GM10847 (cell line): ENCODE data around the gene FOXN3.

ENCODE experiments used
- POLR2A ChIP-seq: IDR thresholded peaks from 2 replicates; pipeline ENCODE4 v1.6.1; 2011; ENCODE audit not compliant: insufficient read length; ENCODE audit errors: extremely low read depth

FOXN3 gene

GRCh38 chr14:89304561-89304960 lies 112.5 kb downstream of the FOXN3 start:
- TF ChIP-seq POLR2A = no peak

- no peak for TF ChIP-seq POLR2A
These were observed 113.3 kb downstream of the FOXN3 start for GRCh38 chr14:89303456-89304435.

GRCh38 chr14:89302396-89302950 lies 114.6 kb downstream of the FOXN3 start:
- no peak for TF ChIP-seq POLR2A

GRCh38 chr14:89299587-89299986 lies 117.4 kb downstream of the FOXN3 start:
- TF ChIP-seq POLR2A = no peak

GRCh38 chr14:89298056-89298834 lies 118.8 kb downstream of the FOXN3 start:
- TF ChIP-seq POLR2A = no peak

GRCh38 chr14:89296281-89296745 lies 120.7 kb downstream of the FOXN3 start:
- no peak for TF ChIP-seq POLR2A

GRCh38 chr14:89294872-89295271 lies 122.2 kb downstream of the FOXN3 start:
- no peak for TF ChIP-seq POLR2A

GRCh38 chr14:89294060-89294459 lies 123.0 kb downstream of the FOXN3 start:
- no peak for TF ChIP-seq POLR2A

GRCh38 chr14:89293314-89293916 lies 123.6 kb downstream of the FOXN3 start:
- TF ChIP-seq POLR2A = no peak

GRCh38 chr14:89292579-89293313 lies 124.3 kb downstream of the FOXN3 start:
- no peak for TF ChIP-seq POLR2A

GRCh38 chr14:89291351-89291940 lies 125.6 kb downstream of the FOXN3 start:
- TF ChIP-seq POLR2A = no peak

GRCh38 chr14:89290813-89291212 lies 126.2 kb downstream of the FOXN3 start:
- no peak for TF ChIP-seq POLR2A

- TF ChIP-seq POLR2A = no peak
These were observed 127.6 kb downstream of the FOXN3 start for GRCh38 chr14:89289477-89289876.

GRCh38 chr14:89288114-89288513 lies 128.9 kb downstream of the FOXN3 start:
- TF ChIP-seq POLR2A = no peak
